ENCODE results near the gene ZNF100. TPM values are rescaled to one million over a fixed set of nuclear protein-coding genes. Genes with fewer than 3 reads are reported as not detected.
"Not testable (repeated sequence)": the region's sequence is repeated elsewhere in the genome, so short reads cannot be mapped to it uniquely, and the experiment has no call there.

ZNF100 gene
- total RNA-seq, 2 experiments from 2014 or later: 19.1 to 38.5 TPM

DNA sequence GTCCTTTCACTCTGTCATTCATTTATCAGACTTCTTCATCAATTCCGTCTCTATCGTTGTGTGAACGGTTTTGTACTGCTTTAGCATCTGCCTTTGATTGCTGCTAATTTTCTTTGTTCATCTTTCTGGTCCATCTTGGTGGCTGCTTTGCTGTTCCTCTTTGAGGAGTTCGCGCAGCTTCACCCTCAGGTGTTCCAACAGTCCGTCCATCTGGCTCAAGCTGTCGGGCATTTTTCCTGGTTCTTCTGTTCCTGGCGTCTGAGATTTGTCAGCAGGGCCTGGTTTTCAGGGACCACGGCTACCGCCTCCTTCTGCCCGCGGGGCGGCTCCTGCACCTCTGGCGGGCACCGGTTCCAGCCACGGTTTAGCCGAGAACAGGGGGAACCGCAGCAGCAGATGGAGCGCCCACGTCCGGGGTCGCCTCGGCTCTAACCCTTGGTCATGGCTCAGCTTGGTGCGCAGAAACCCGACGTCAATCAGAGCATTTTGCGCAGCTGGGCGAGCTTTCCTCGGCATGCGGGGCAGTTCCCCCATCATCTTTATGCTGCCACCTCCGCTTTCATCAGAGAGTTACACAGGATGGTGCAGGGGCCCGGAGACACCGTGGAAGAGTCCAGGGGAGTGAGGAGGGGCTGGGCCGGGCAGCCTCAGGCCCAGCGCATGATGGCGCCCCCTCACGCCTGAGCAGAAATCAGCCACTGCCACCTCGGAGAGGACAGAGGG is 89.5 kb downstream of the ZNF100 start:
- no TSS peak for BruUV-seq (replicated peaks)
- Histone ChIP-seq H3K36me3 (ENCODE audit: insufficient read depth, low read length) (no peaks in the 10 kb centered on the region), H3K4me3 (ENCODE audit: low read depth, low read length, poor library complexity, severe bottlenecking) (no peak overlapping the region), H3K79me2 (ENCODE audit: insufficient read depth, low read depth, low read length) (no peaks in the 10 kb centered on the region), H3K9me3 (ENCODE audit: low read length) (no peaks in the 10 kb centered on the region), H3K9me2 (ENCODE audit: insufficient read depth, low read length) (no peaks in the 10 kb centered on the region), H2AFZ (ENCODE audit: low read length) (no peak overlapping the region), H3K27ac (ENCODE audit: low read depth, low read length, poor library complexity, severe bottlenecking) (no peak overlapping the region), H3K4me1 (ENCODE audit: insufficient read depth, low read length, poor library complexity, severe bottlenecking) (no peaks in the 10 kb centered on the region), H4K20me1 (ENCODE audit: insufficient read depth, low read length) (no peaks in the 10 kb centered on the region), H3K4me2 (ENCODE audit: low read length) (no peak overlapping the region)
- ChIA-PET CTCF (ENCODE audit: unreplicated experiment) (no interaction called here), POLR2A (no interaction called here)
- intact Hi-C loops (cut with micrococcal nuclease; ENCODE audit: unreplicated experiment): no loop called here
- TF ChIP-seq EZH2phosphoT487 (IDR thresholded peaks at IDR 0.05; ENCODE audit: borderline replicate concordance, low read depth, low read length): no peak
- TF ChIP-seq, protein P1, sequence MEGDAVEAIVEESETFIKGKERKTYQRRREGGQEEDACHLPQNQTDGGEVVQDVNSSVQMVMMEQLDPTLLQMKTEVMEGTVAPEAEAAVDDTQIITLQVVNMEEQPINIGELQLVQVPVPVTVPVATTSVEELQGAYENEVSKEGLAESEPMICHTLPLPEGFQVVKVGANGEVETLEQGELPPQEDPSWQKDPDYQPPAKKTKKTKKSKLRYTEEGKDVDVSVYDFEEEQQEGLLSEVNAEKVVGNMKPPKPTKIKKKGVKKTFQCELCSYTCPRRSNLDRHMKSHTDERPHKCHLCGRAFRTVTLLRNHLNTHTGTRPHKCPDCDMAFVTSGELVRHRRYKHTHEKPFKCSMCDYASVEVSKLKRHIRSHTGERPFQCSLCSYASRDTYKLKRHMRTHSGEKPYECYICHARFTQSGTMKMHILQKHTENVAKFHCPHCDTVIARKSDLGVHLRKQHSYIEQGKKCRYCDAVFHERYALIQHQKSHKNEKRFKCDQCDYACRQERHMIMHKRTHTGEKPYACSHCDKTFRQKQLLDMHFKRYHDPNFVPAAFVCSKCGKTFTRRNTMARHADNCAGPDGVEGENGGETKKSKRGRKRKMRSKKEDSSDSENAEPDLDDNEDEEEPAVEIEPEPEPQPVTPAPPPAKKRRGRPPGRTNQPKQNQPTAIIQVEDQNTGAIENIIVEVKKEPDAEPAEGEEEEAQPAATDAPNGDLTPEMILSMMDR (conservative IDR thresholded peaks at IDR 0.05; ENCODE audit: low read length): no peak
- no peak for DNase-seq (ENCODE audit: low spot score)

DNA sequence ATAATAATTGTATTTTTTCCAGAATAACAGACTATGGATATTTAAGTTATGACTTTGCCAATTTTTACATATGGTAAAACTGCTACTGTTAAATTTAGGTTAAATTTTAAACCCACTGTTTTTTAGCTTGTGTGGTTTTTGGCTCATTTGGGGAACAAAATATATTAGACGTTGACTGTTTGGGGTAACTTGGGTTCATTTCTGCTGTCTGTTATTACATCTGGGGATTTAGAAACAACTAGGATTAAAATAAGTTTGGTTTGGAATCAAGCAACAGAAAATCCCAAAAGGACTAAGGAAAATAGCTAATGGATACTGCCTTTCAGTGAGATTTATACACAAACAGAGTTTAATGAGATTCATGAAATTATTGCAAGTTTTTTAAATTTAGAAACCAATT is 92.9 kb downstream of the ZNF100 start:
- no peak for DNase-seq (ENCODE audit: low spot score)
- Histone ChIP-seq H3K27ac (ENCODE audit: low read depth, low read length, poor library complexity, severe bottlenecking) (no peak overlapping the region), H3K36me3 (ENCODE audit: insufficient read depth, low read length) (no peaks in the 10 kb centered on the region), H3K9me2 (ENCODE audit: insufficient read depth, low read length) (no peaks in the 10 kb centered on the region), H2AFZ (ENCODE audit: low read length) (no peak overlapping the region), H3K79me2 (ENCODE audit: insufficient read depth, low read depth, low read length) (no peaks in the 10 kb centered on the region), H3K9me3 (ENCODE audit: low read length) (no peaks in the 10 kb centered on the region), H3K4me3 (ENCODE audit: low read depth, low read length, poor library complexity, severe bottlenecking) (no peak overlapping the region), H3K4me2 (ENCODE audit: low read length) (no peak overlapping the region), H4K20me1 (ENCODE audit: insufficient read depth, low read length) (no peaks in the 10 kb centered on the region), H3K4me1 (ENCODE audit: insufficient read depth, low read length, poor library complexity, severe bottlenecking) (no peaks in the 10 kb centered on the region)
- intact Hi-C loops (cut with micrococcal nuclease; ENCODE audit: unreplicated experiment): no loop called here
- TF ChIP-seq EZH2phosphoT487 (IDR thresholded peaks at IDR 0.05; ENCODE audit: borderline replicate concordance, low read depth, low read length): no peak
- TF ChIP-seq, protein P1 (conservative IDR thresholded peaks at IDR 0.05; ENCODE audit: low read length): no peak
- ChIA-PET POLR2A (interaction anchor here (1.3 kb wide), 1 partner anchor 23 kb away, joined by 3 read pairs; no protein-coding TSS in a partner anchor), CTCF (ENCODE audit: unreplicated experiment) (no interaction called here)
- BruUV-seq (replicated peaks): no TSS peak

DNA sequence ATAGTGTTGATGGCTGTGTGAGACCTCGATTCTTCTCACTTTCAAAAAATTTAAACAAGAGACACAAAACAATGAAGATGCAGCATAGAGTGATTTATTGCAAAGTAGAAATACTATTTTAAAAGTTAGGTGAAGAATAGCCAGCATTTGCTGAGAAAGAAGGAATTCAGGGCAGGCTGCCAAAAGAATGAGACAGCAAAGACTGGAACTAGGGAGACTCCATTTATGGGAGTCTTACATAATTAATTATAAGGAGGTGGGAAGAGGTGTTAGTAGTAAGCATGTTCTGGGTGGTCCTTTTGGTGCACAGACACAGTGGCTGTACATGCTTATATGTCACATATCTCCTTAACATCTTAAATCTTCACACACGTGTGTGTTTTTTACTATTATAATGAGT is 93.9 kb downstream of the ZNF100 start:
- H4K20me1 ChIP-seq (ENCODE audit: insufficient read depth, low read length); H3K4me3 ChIP-seq (ENCODE audit: low read depth, low read length, poor library complexity, severe bottlenecking); H3K36me3 ChIP-seq (ENCODE audit: insufficient read depth, low read length); H3K4me2 ChIP-seq (ENCODE audit: low read length); H3K4me1 ChIP-seq (ENCODE audit: insufficient read depth, low read length, poor library complexity, severe bottlenecking); DNase-seq (ENCODE audit: low spot score); H3K9me2 ChIP-seq (ENCODE audit: insufficient read depth, low read length); BruUV-seq (replicated peaks); H3K27ac ChIP-seq (ENCODE audit: low read depth, low read length, poor library complexity, severe bottlenecking); intact Hi-C loops (cut with micrococcal nuclease; ENCODE audit: unreplicated experiment); H3K79me2 ChIP-seq (ENCODE audit: insufficient read depth, low read depth, low read length); CTCF ChIA-PET (ENCODE audit: unreplicated experiment); H3K9me3 ChIP-seq (ENCODE audit: low read length); H2AFZ ChIP-seq (ENCODE audit: low read length): not testable (repeated sequence)
- POLR2A ChIA-PET: interaction anchor here (0.5 kb wide), 1 partner anchor 30 kb away, joined by 7 read pairs; no protein-coding TSS in a partner anchor

Small RNAs within 50 kb of the gene (small RNA-seq; reads per million reads assigned to genes)
- not detected for gene VN1R84P

Other genes with a start within 250 kb of the ZNF100 start
- gene ZNF43, start 68.6 kb upstream of the ZNF100 start, total RNA-seq (2014; rRNA removed; shearing (Covaris generic)): 31.5 and 39.7 TPM in 2 replicates
- 55.6 and 66.1 TPM in 2 replicates for gene ZNF43, start 68.6 kb upstream of the ZNF100 start, total RNA-seq (2022)
- gene ZNF208, start 243.4 kb upstream of the ZNF100 start, total RNA-seq (2014; rRNA removed; shearing (Covaris generic)): not detected in 2 replicates
- not detected in 2 replicates for gene ZNF208, start 243.4 kb upstream of the ZNF100 start, total RNA-seq (2022)

Data from OCI-LY7 (cell line).